ENCODE data around the gene UBE2K. TPM values are rescaled to one million over a fixed set of nuclear protein-coding genes. Genes with fewer than 3 reads are reported as not detected.

The UBE2K gene
- total and polyA plus RNA-seq, 10 of the 15 experiments (the other 5 are each of a cell fraction or from before 2014, with no cell fraction given) = 17.0 to 141 (median 75.5) TPM

GRCh38 chr4:39825741-39826231 lies 127.8 kb downstream of the UBE2K start:
- in situ Hi-C loops (cut with MboI) (no loop called here), intact Hi-C loops (cut with micrococcal nuclease; ENCODE audit: unreplicated experiment) (no loop called here)
- no peaks in the 10 kb centered on the region for H4K20me1 ChIP-seq (ENCODE audit: control insufficient read depth, insufficient read depth)
- ATAC-seq = no peak
- H3K4me2 ChIP-seq (ENCODE audit: control insufficient read depth, insufficient read depth) = no peak overlapping the region
- no peak for FAIRE-seq
- H3K27me3 ChIP-seq (replicated peaks in 1 of 2; ENCODE audit: control insufficient read depth in 2 of 2, insufficient read depth in 2 of 2, low read length in 1 of 2) = no peaks in the 10 kb centered on the region
- no peaks in the 10 kb centered on the region for H3K4me1 ChIP-seq (ENCODE audit: control insufficient read depth, insufficient read depth, low read length)
- peaks cover 2 to 8% of the 10 kb centered on the region in 2 experiments; a peak in 3 of 4 replicates for H3K36me3 ChIP-seq (ENCODE audit: control insufficient read depth in 2 of 2, insufficient read depth in 2 of 2, low read length in 1 of 2)
- 83% methylated on average over 7 of the region's 7 CpGs for WGBS (ENCODE audit: insufficient coverage, insufficient replicate concordance, low lambda C conversion rate, missing lambda C conversion rate)
- no peaks in the 10 kb centered on the region for H3K79me2 ChIP-seq (ENCODE audit: control insufficient read depth, insufficient read depth, low read length)
- DNase-seq (ENCODE audit: low read depth, low spot score) = no peak
- ChIA-PET SMC1A (ENCODE audit: uncharacterized antibody, unreplicated experiment) (interaction anchor here (0.6 to 1.3 kb wide), 2 partner anchors 78 to 357 kb away, joined by 3 to 4 read pairs; no protein-coding TSS in a partner anchor), CTCF (no interaction called here), POLR2A (interaction anchor here (0.6 to 0.7 kb wide), 2 partner anchors 11 to 193 kb away, joined by 3 to 5 read pairs; no protein-coding TSS in a partner anchor), RAD21 (ENCODE audit: unreplicated experiment) (interaction anchor here (0.7 kb wide), 1 partner anchor 144 kb away, joined by 3 read pairs; no protein-coding TSS in a partner anchor)
- BruUV-seq (replicated peaks) = no TSS peak
- no peak overlapping the region for H3K9ac ChIP-seq (ENCODE audit: control insufficient read depth, insufficient read depth, low read length)
- H3K9me3 ChIP-seq (replicated peaks; ENCODE audit: control insufficient read depth, insufficient read depth, low read length) = no peaks in the 10 kb centered on the region
- no peak overlapping the region for H2AFZ ChIP-seq (ENCODE audit: control insufficient read depth, low read depth, low read length)
- H3K4me3 ChIP-seq = no peak overlapping the region
- H3K27ac ChIP-seq (ENCODE audit: control insufficient read depth, insufficient read depth) = no peak overlapping the region
- TF ChIP-seq, protein P1, sequence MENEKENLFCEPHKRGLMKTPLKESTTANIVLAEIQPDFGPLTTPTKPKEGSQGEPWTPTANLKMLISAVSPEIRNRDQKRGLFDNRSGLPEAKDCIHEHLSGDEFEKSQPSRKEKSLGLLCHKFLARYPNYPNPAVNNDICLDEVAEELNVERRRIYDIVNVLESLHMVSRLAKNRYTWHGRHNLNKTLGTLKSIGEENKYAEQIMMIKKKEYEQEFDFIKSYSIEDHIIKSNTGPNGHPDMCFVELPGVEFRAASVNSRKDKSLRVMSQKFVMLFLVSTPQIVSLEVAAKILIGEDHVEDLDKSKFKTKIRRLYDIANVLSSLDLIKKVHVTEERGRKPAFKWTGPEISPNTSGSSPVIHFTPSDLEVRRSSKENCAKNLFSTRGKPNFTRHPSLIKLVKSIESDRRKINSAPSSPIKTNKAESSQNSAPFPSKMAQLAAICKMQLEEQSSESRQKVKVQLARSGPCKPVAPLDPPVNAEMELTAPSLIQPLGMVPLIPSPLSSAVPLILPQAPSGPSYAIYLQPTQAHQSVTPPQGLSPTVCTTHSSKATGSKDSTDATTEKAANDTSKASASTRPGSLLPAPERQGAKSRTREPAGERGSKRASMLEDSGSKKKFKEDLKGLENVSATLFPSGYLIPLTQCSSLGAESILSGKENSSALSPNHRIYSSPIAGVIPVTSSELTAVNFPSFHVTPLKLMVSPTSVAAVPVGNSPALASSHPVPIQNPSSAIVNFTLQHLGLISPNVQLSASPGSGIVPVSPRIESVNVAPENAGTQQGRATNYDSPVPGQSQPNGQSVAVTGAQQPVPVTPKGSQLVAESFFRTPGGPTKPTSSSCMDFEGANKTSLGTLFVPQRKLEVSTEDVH (IDR thresholded peaks at IDR 0.05; ENCODE audit: low read depth, partially characterized antibody) = no peak
- TF ChIP-seq PAX5 (IDR thresholded peaks at IDR 0.05; ENCODE audit: borderline replicate concordance, low read depth, low read length) (no peak), ZZZ3 (IDR thresholded peaks at IDR 0.05; ENCODE audit: control insufficient read depth, insufficient read length, low read depth) (no peak), CEBPB (IDR thresholded peaks at IDR 0.05; ENCODE audit: borderline replicate concordance in 1 of 2, low read depth in 2 of 2, low read length in 2 of 2) (no peak), ZNF274 (IDR thresholded peaks at IDR 0.05; ENCODE audit: insufficient read depth, insufficient read length) (no peak), ZNF384 (IDR thresholded peaks at IDR 0.05; ENCODE audit: borderline replicate concordance, low read depth, low read length) (no peak), KDM1A (IDR thresholded peaks at IDR 0.05; ENCODE audit: borderline replicate concordance) (no peak), TARDBP (IDR thresholded peaks at IDR 0.05; ENCODE audit: borderline replicate concordance) (no peak), NRF1 (conservative IDR thresholded peaks at IDR 0.05; ENCODE audit: low read depth, low read length) (no peak), BACH1 (IDR thresholded peaks at IDR 0.05; ENCODE audit: borderline replicate concordance) (no peak), EGR1 (IDR thresholded peaks at IDR 0.05; ENCODE audit: borderline replicate concordance in 1 of 2, low read depth in 2 of 2, low read length in 2 of 2) (no peak), ZNF217 (IDR thresholded peaks at IDR 0.05) (no peak), CBFB (IDR thresholded peaks at IDR 0.05; ENCODE audit: low read depth) (no peak), BHLHE40 (IDR thresholded peaks at IDR 0.05; ENCODE audit: borderline replicate concordance in 1 of 2, low read depth in 2 of 2, low read length in 1 of 2) (no peak)
- TF ChIP-seq, protein P2, sequence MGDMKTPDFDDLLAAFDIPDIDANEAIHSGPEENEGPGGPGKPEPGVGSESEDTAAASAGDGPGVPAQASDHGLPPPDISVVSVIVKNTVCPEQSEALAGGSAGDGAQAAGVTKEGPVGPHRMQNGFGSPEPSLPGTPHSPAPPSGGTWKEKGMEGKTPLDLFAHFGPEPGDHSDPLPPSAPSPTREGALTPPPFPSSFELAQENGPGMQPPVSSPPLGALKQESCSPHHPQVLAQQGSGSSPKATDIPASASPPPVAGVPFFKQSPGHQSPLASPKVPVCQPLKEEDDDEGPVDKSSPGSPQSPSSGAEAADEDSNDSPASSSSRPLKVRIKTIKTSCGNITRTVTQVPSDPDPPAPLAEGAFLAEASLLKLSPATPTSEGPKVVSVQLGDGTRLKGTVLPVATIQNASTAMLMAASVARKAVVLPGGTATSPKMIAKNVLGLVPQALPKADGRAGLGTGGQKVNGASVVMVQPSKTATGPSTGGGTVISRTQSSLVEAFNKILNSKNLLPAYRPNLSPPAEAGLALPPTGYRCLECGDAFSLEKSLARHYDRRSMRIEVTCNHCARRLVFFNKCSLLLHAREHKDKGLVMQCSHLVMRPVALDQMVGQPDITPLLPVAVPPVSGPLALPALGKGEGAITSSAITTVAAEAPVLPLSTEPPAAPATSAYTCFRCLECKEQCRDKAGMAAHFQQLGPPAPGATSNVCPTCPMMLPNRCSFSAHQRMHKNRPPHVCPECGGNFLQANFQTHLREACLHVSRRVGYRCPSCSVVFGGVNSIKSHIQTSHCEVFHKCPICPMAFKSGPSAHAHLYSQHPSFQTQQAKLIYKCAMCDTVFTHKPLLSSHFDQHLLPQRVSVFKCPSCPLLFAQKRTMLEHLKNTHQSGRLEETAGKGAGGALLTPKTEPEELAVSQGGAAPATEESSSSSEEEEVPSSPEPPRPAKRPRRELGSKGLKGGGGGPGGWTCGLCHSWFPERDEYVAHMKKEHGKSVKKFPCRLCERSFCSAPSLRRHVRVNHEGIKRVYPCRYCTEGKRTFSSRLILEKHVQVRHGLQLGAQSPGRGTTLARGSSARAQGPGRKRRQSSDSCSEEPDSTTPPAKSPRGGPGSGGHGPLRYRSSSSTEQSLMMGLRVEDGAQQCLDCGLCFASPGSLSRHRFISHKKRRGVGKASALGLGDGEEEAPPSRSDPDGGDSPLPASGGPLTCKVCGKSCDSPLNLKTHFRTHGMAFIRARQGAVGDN (IDR thresholded peaks at IDR 0.05) = no peak
- TF ChIP-seq, protein P3, sequence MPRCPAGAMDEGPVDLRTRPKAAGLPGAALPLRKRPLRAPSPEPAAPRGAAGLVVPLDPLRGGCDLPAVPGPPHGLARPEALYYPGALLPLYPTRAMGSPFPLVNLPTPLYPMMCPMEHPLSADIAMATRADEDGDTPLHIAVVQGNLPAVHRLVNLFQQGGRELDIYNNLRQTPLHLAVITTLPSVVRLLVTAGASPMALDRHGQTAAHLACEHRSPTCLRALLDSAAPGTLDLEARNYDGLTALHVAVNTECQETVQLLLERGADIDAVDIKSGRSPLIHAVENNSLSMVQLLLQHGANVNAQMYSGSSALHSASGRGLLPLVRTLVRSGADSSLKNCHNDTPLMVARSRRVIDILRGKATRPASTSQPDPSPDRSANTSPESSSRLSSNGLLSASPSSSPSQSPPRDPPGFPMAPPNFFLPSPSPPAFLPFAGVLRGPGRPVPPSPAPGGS (IDR thresholded peaks at IDR 0.05; ENCODE audit: borderline replicate concordance, insufficient read depth, low read depth, low read length, poor library complexity, severe bottlenecking) = no peak
